Lung (tissue), 12 donors: ENCODE results near the gene USP34. TPM values are rescaled to one million over a fixed set of nuclear protein-coding genes. Genes with fewer than 3 reads are reported as not detected.
"Not testable (repeated sequence)": the region's sequence is repeated elsewhere in the genome, so short reads cannot be mapped to it uniquely, and the experiment has no call there.

ENCODE experiments used
- ATAC-seq: fragments of 200-7000 bp; cut with Tn5 transposase; one replicate; pipeline ENCODE4 v1.9.1; 2020; ENCODE audit warnings: moderate number of reproducible peaks; ENCODE audit not compliant: insufficient read depth, low FRiP score
- DNase-seq, 3 donors: peaks; one replicate each; pipeline ENCODE4 v3.0.0-alpha.2; 2013 to 2017
- H3K27ac ChIP-seq, 2 donors: one replicate each; pipeline ENCODE4 v1.5.1; 2013; ENCODE audit warnings: mild to moderate bottlenecking in 2 of 2, moderate library complexity in 2 of 2, control low read depth in 1 of 2, inconsistent platforms in 1 of 2, low read depth in 1 of 2, low read length in 1 of 2
- H3K27me3 ChIP-seq, 3 donors: one replicate each; pipeline ENCODE4 v1.5.1; 2013; ENCODE audit warnings: low read length in 2 of 3; ENCODE audit not compliant: control insufficient read depth in 3 of 3, insufficient read depth in 3 of 3
- H3K36me3 ChIP-seq, 4 donors: one replicate each; pipeline ENCODE4 v1.5.1; 2013; ENCODE audit warnings: low read length in 4 of 4, mild to moderate bottlenecking in 1 of 4, moderate library complexity in 1 of 4; ENCODE audit not compliant: control insufficient read depth in 4 of 4, insufficient read depth in 4 of 4
- H3K4me1 ChIP-seq, 5 donors: one replicate each; pipeline ENCODE4 v1.5.1; 2013; ENCODE audit warnings: low read length in 5 of 5, mild to moderate bottlenecking in 2 of 5, moderate library complexity in 1 of 5; ENCODE audit not compliant: control insufficient read depth in 5 of 5, insufficient read depth in 5 of 5
- H3K4me3 ChIP-seq: one replicate; pipeline ENCODE4 v1.5.1; 2013; ENCODE audit warnings: mild to moderate bottlenecking, control low read depth, moderate library complexity
- H3K9ac ChIP-seq, 2 donors: one replicate each; pipeline ENCODE4 v1.5.1; 2013; ENCODE audit warnings: low read length in 2 of 2, control low read depth in 1 of 2; ENCODE audit not compliant: insufficient read depth in 1 of 2
- H3K9me3 ChIP-seq, 4 donors: one replicate each; pipeline ENCODE4 v1.5.1; 2013; ENCODE audit warnings: low read length in 3 of 4, mild to moderate bottlenecking in 1 of 4, moderate library complexity in 1 of 4; ENCODE audit not compliant: control insufficient read depth in 4 of 4, insufficient read depth in 3 of 4
- CTCF ChIP-seq: IDR thresholded peaks from 2 replicates; pipeline ENCODE4 v1.5.1; 2012; ENCODE audit warnings: mild to moderate bottlenecking; ENCODE audit errors: control extremely low read depth, extremely low read depth
- WGBS, 2 donors: extraction: QIAGEN DNeasy Blood & Tissue Kit; methylation state at CpG; one replicate each; pipeline ENCODE4 v1.1.7; 2013; 5-methylcytosine and 5-hydroxymethylcytosine counted together
- polyA plus RNA-seq, 2 donors: library from polyadenylated mRNA; stranded (reverse); fragments of 200-250 nt; gene quantifications; one replicate each; pipeline ENCODE4 v1.2.1, GENCODE V29; 2013
- total RNA-seq, 2 donors: library from RNA; depleted of rRNA in 1 of 2; stranded (reverse); fragments of >200 nt in 1 of 2; gene quantifications; one replicate each; pipeline ENCODE4 v1.2.1, GENCODE V29; 2014 to 2021
- donor health status: control.
- donor health status: control.
- donor health status: Bipolar disorder and iron deficiency.
- donor health status: healthy.
- donor health status: DM: yes; HTN: yes; CAD: no.

USP34 gene
- total and polyA plus RNA-seq, 4 donors, result 38.7 to 233 (median 67.8) TPM

GRCh38 chr2:61165946-61166345 lies 304.9 kb downstream of the USP34 start:
- no peak for ATAC-seq
- 87% methylated on average over 3 of the region's 3 CpGs for WGBS, 2 donors

GRCh38 chr2:61165082-61165481 lies 305.8 kb downstream of the USP34 start:
- H3K36me3 ChIP-seq, result peaks cover 9 to 17% (median 12%) of the 10 kb centered on the region in 4 donors
- not testable (repeated sequence) for ATAC-seq, DNase-seq, H3K27ac ChIP-seq, H3K9me3 ChIP-seq, H3K27me3 ChIP-seq, H3K4me1 ChIP-seq, H3K4me3 ChIP-seq, H3K9ac ChIP-seq
- 97 to 98% methylated on average over 7 of the region's 7 CpGs for WGBS, 2 donors

More at GRCh38 chr2:61165946-61166345, 304.9 kb downstream of the USP34 start:
- no peak for TF ChIP-seq CTCF
- H3K9ac ChIP-seq, result no peak overlapping the region
- DNase-seq, result no peak
- no peaks in the 10 kb centered on the region for H3K27me3 ChIP-seq
- H3K36me3 ChIP-seq, result peaks cover 9 to 15% (median 12%) of the 10 kb centered on the region in 4 donors
- H3K27ac ChIP-seq, result no peak overlapping the region
- no peaks in the 10 kb centered on the region for H3K9me3 ChIP-seq
- no peak overlapping the region for H3K4me3 ChIP-seq
- H3K4me1 ChIP-seq, result no peaks in the 10 kb centered on the region

- no peaks in the 10 kb centered on the region for H3K27me3 ChIP-seq
- no peak overlapping the region for H3K27ac ChIP-seq
- ATAC-seq, result no peak
- DNase-seq, result no peak
- 87 to 89% methylated on average over 5 of the region's 5 CpGs for WGBS, 2 donors
- H3K9ac ChIP-seq, result no peak overlapping the region
- no peak overlapping the region for H3K4me3 ChIP-seq
- peaks cover 0 to 2% (median 0%) of the 10 kb centered on the region in 5 donors for H3K4me1 ChIP-seq
- TF ChIP-seq CTCF, result no peak
- H3K9me3 ChIP-seq, result no peaks in the 10 kb centered on the region
- H3K36me3 ChIP-seq, result peaks cover 11 to 17% (median 14%) of the 10 kb centered on the region in 4 donors
Observed at GRCh38 chr2:61162721-61163120, 308.2 kb downstream of the USP34 start.

GRCh38 chr2:61161888-61162287 lies 309.0 kb downstream of the USP34 start, which contains the start of gene C2orf74:
TSS of gene C2orf74 (plus strand) at chr2:61162188. CDS start at chr2:61162515, 327 bp downstream.
- TF ChIP-seq CTCF, result no peak
- no peak for ATAC-seq
- H3K36me3 ChIP-seq, result peaks cover 9 to 17% (median 13%) of the 10 kb centered on the region in 4 donors
- no peak within 1 kb of the TSS for H3K27ac ChIP-seq
- no peak for DNase-seq
- H3K4me1 ChIP-seq, result peaks cover 0 to 2% (median 0%) of the 10 kb centered on the region in 5 donors
- WGBS, 2 donors, result 95 to 96% methylated on average over 5 of the region's 5 CpGs
- no peaks in the 10 kb centered on the region for H3K9me3 ChIP-seq
- H3K9ac ChIP-seq, result no peak within 1 kb of the TSS
- no peaks in the 10 kb centered on the region for H3K27me3 ChIP-seq
- no peak within 1 kb of the TSS for H3K4me3 ChIP-seq
